GM18519 (cell line): Measurements from ENCODE around the gene PRKCB.
"Not testable (repeated sequence)": the region's sequence is repeated elsewhere in the genome, so short reads cannot be mapped to it uniquely, and the experiment has no call there.

Experiments
- ATAC-seq: cut with Tn5 transposase; IDR thresholded peaks from one replicate; pipeline ENCODE4 v1.9.1; 2021; ENCODE audit warnings: mild to moderate bottlenecking, moderate library complexity; ENCODE audit not compliant: unreplicated experiment, low FRiP score

Gene PRKCB

GRCh38 chr16:24145927-24146326 is 310.1 kb downstream of the PRKCB start:
- no peak for ATAC-seq

GRCh38 chr16:24146518-24146917 is 310.7 kb downstream of the PRKCB start:
- no peak for ATAC-seq

- no peak for ATAC-seq
These were observed 313.3 kb downstream of the PRKCB start for GRCh38 chr16:24149102-24149501.

GRCh38 chr16:24150282-24150681 is 314.5 kb downstream of the PRKCB start:
- ATAC-seq = no peak

GRCh38 chr16:24151482-24151939 is 315.7 kb downstream of the PRKCB start:
- no peak for ATAC-seq

GRCh38 chr16:24152048-24152447 is 316.3 kb downstream of the PRKCB start:
- ATAC-seq = not testable (repeated sequence)

- no peak for ATAC-seq
These were observed 317.0 kb downstream of the PRKCB start for GRCh38 chr16:24152826-24153225.

GRCh38 chr16:24156777-24157176 is 321.0 kb downstream of the PRKCB start:
- ATAC-seq = no peak

GRCh38 chr16:24163935-24164334 is 328.2 kb downstream of the PRKCB start:
- ATAC-seq = no peak

- no peak for ATAC-seq
These were observed 328.6 kb downstream of the PRKCB start for GRCh38 chr16:24164416-24164815.

- ATAC-seq = no peak
These were observed 329.5 kb downstream of the PRKCB start for GRCh38 chr16:24165273-24165672.

GRCh38 chr16:24166661-24167528 is 331.1 kb downstream of the PRKCB start:
- no peak for ATAC-seq

GRCh38 chr16:24168856-24169255 is 333.1 kb downstream of the PRKCB start:
- ATAC-seq = no peak

GRCh38 chr16:24170407-24170806 is 334.6 kb downstream of the PRKCB start:
- no peak for ATAC-seq

- no peak for ATAC-seq
These were observed 338.7 kb downstream of the PRKCB start for GRCh38 chr16:24174504-24174903.

- no peak for ATAC-seq
These were observed 339.2 kb downstream of the PRKCB start for GRCh38 chr16:24174957-24175356.

- ATAC-seq = no peak
These were observed 342.7 kb downstream of the PRKCB start for GRCh38 chr16:24178496-24178895.

GRCh38 chr16:24180451-24180850 is 344.7 kb downstream of the PRKCB start:
- ATAC-seq = no peak

GRCh38 chr16:24188021-24188542 is 352.3 kb downstream of the PRKCB start:
- no peak for ATAC-seq

- no peak for ATAC-seq
These were observed 353.1 kb downstream of the PRKCB start for GRCh38 chr16:24188751-24189318.

- no peak for ATAC-seq
These were observed 354.2 kb downstream of the PRKCB start for GRCh38 chr16:24189941-24190340.
